OCI-LY7 (cell line): ENCODE data around the gene TRDN.

Source experiments
- EZH2phosphoT487 ChIP-seq: fragments of 200-600 bp; sonication (generic); IDR thresholded peaks from 2 replicates; pipeline ENCODE4 v1.6.1; 2018; ENCODE audit warnings: low read depth, borderline replicate concordance, mild to moderate bottlenecking, mixed run types, antibody characterized with exemption, low read length, moderate library complexity, mixed read lengths
- TF ChIP-seq, protein P1 (sequence below): fragments of 200-600 bp; sonication (generic); conservative IDR thresholded peaks from 2 replicates; pipeline ENCODE4 v1.5.1; 2014; ENCODE audit warnings: mild to moderate bottlenecking, antibody characterized with exemption, low read length, moderate library complexity, mixed read lengths

DNA sequence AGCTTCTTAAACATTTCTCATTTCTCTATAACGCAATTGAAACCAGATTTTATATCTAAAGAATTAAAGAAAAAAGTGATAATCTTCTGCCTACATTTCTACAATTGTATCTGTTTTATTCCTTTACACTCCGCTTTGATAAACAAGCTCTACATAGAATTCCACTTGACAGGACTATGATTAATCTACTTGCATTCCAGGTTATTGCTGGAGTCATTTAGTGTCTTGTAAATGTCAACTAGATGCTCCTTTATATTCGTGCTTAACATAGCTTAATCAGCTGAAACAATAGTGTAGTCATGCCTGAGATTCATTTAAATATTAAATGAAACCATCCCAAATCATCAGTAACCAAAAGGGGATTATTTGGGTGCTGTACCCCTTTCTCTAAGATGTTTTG lies 284.0 kb downstream of the TRDN start:
- TF ChIP-seq, protein P1, sequence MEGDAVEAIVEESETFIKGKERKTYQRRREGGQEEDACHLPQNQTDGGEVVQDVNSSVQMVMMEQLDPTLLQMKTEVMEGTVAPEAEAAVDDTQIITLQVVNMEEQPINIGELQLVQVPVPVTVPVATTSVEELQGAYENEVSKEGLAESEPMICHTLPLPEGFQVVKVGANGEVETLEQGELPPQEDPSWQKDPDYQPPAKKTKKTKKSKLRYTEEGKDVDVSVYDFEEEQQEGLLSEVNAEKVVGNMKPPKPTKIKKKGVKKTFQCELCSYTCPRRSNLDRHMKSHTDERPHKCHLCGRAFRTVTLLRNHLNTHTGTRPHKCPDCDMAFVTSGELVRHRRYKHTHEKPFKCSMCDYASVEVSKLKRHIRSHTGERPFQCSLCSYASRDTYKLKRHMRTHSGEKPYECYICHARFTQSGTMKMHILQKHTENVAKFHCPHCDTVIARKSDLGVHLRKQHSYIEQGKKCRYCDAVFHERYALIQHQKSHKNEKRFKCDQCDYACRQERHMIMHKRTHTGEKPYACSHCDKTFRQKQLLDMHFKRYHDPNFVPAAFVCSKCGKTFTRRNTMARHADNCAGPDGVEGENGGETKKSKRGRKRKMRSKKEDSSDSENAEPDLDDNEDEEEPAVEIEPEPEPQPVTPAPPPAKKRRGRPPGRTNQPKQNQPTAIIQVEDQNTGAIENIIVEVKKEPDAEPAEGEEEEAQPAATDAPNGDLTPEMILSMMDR = no peak
- no peak for TF ChIP-seq EZH2phosphoT487
